ENCODE results near the gene PCNX2. TPM values are rescaled to one million over a fixed set of nuclear protein-coding genes. Genes with fewer than 3 reads are reported as not detected.

The PCNX2 gene
- total RNA-seq, 2 experiments from 2014 or later = 46.4 to 49.4 TPM

- TF ChIP-seq CTCF (IDR thresholded peaks at IDR 0.05) = no peak
- DNase-seq = no peak
- no peaks in the 10 kb centered on the region for H3K4me1 ChIP-seq (ENCODE audit: insufficient read depth, low read length)
- no peaks in the 10 kb centered on the region for H3K9me3 ChIP-seq (ENCODE audit: control insufficient read depth in 1 of 2, insufficient read depth in 1 of 2, low read length in 2 of 2)
- H3K27ac ChIP-seq (ENCODE audit: low read depth in 1 of 2, low read length in 2 of 2) = no peak overlapping the region
- ATAC-seq (ENCODE audit: poor library complexity) = no peak
- no peaks in the 10 kb centered on the region for H3K27me3 Mint-ChIP-seq
- peaks cover 31% of the 10 kb centered on the region for H3K36me3 ChIP-seq (ENCODE audit: insufficient read depth, low read length)
- no peak overlapping the region for H3K27ac Mint-ChIP-seq
- H3K4me3 ChIP-seq (ENCODE audit: low read length) = no peak overlapping the region
- H3K9me3 Mint-ChIP-seq = no peaks in the 10 kb centered on the region
- H3K27me3 ChIP-seq (ENCODE audit: control insufficient read depth in 1 of 2, insufficient read depth in 2 of 2, low read length in 2 of 2) = no peaks in the 10 kb centered on the region
- peaks cover 19% of the 10 kb centered on the region for H3K36me3 Mint-ChIP-seq (ENCODE audit: low read depth)
- H3K4me3 Mint-ChIP-seq = no peak overlapping the region
- CTCF ChIA-PET = no interaction called here
- intact Hi-C loops (cut with DNase I, micrococcal nuclease) = no loop called here
- no peaks in the 10 kb centered on the region for H3K4me1 Mint-ChIP-seq (ENCODE audit: low read depth)
- POLR2A ChIA-PET = no interaction called here
Observed at GRCh38 chr1:232985882-232986526, 309.5 kb downstream of the PCNX2 start.

- ChIA-PET CTCF (no interaction called here), POLR2A (no interaction called here)
- peak overlapping the region; percentile 27 for H3K27ac Mint-ChIP-seq
- H3K4me1 Mint-ChIP-seq (ENCODE audit: low read depth) = no peaks in the 10 kb centered on the region
- Histone ChIP-seq H3K36me3 (ENCODE audit: insufficient read depth, low read length) (peaks cover 23% of the 10 kb centered on the region), H3K4me3 (ENCODE audit: low read length) (no peak overlapping the region), H3K27ac (ENCODE audit: low read depth in 1 of 2, low read length in 2 of 2) (no peak overlapping the region), H3K4me1 (ENCODE audit: insufficient read depth, low read length) (no peaks in the 10 kb centered on the region), H3K9me3 (ENCODE audit: control insufficient read depth in 1 of 2, insufficient read depth in 1 of 2, low read length in 2 of 2) (no peaks in the 10 kb centered on the region), H3K27me3 (ENCODE audit: control insufficient read depth in 1 of 2, insufficient read depth in 2 of 2, low read length in 2 of 2) (no peaks in the 10 kb centered on the region)
- H3K4me3 Mint-ChIP-seq = no peak overlapping the region
- no peaks in the 10 kb centered on the region for H3K27me3 Mint-ChIP-seq
- no peaks in the 10 kb centered on the region for H3K9me3 Mint-ChIP-seq
- DNase-seq (no peak), ATAC-seq (ENCODE audit: poor library complexity) (no peak)
- intact Hi-C loops (cut with DNase I, micrococcal nuclease) = no loop called here
- H3K36me3 Mint-ChIP-seq (ENCODE audit: low read depth) = peaks cover 10% of the 10 kb centered on the region
- no peak for TF ChIP-seq CTCF (IDR thresholded peaks at IDR 0.05)
Observed at GRCh38 chr1:232984577-232985425, 310.7 kb downstream of the PCNX2 start.

- H3K27me3 ChIP-seq (ENCODE audit: control insufficient read depth in 1 of 2, insufficient read depth in 2 of 2, low read length in 2 of 2) = no peaks in the 10 kb centered on the region
- no peak for ATAC-seq (ENCODE audit: poor library complexity)
- Mint-ChIP-seq H3K4me1 (ENCODE audit: low read depth) (peaks cover 2% of the 10 kb centered on the region), H3K4me3 (no peak overlapping the region), H3K27ac (no peak overlapping the region), H3K27me3 (no peaks in the 10 kb centered on the region), H3K36me3 (ENCODE audit: low read depth) (peaks cover 5% of the 10 kb centered on the region), H3K9me3 (no peaks in the 10 kb centered on the region)
- H3K27ac ChIP-seq (ENCODE audit: low read depth in 1 of 2, low read length in 2 of 2) = no peak overlapping the region
- DNase-seq = no peak
- CTCF ChIA-PET = no interaction called here
- H3K9me3 ChIP-seq (ENCODE audit: control insufficient read depth in 1 of 2, insufficient read depth in 1 of 2, low read length in 2 of 2) = no peaks in the 10 kb centered on the region
- POLR2A ChIA-PET = interaction anchor here (1.4 kb wide), 1 partner anchor 22 kb away, joined by 3 read pairs; no protein-coding TSS in a partner anchor
- peaks cover under 1% of the 10 kb centered on the region for H3K4me1 ChIP-seq (ENCODE audit: insufficient read depth, low read length)
- no peak overlapping the region for H3K4me3 ChIP-seq (ENCODE audit: low read length)
- no peak for TF ChIP-seq CTCF (IDR thresholded peaks at IDR 0.05)
- peaks cover 23% of the 10 kb centered on the region for H3K36me3 ChIP-seq (ENCODE audit: insufficient read depth, low read length)
- intact Hi-C loops (cut with DNase I, micrococcal nuclease) = no loop called here
Observed at GRCh38 chr1:232983817-232984567, 311.5 kb downstream of the PCNX2 start.
